Measurements from ENCODE around the gene RFX3.

The RFX3 gene

GRCh38 chr9:3507395-3508077 lies 18.3 kb downstream of the RFX3 start:
- 100% methylated on average over 1 of the region's 6 CpGs for WGBS (ENCODE audit: insufficient coverage)
- Histone ChIP-seq H3K4me3 (ENCODE audit: control insufficient read depth in 1 of 7, extremely low read depth in 1 of 7, insufficient read depth in 4 of 7, low read depth in 2 of 7, low read length in 6 of 7) (peak overlapping the region in 4 of 7 experiments; percentile 37 to 70 (median 50)), H3K36me3 (ENCODE audit: control insufficient read depth in 4 of 4, insufficient read depth in 4 of 4, low read length in 3 of 4) (no peaks in the 10 kb centered on the region), H3K27ac (ENCODE audit: insufficient read depth in 1 of 2, low read depth in 1 of 2, low read length in 2 of 2, poor library complexity in 1 of 2, severe bottlenecking in 2 of 2) (peak overlapping the region; percentile 64 to 88), H3K9me3 (ENCODE audit: control extremely low read depth in 1 of 5, control insufficient read depth in 4 of 5, insufficient read depth in 2 of 5, low read depth in 1 of 5, low read length in 4 of 5) (no peaks in the 10 kb centered on the region), H3K4me1 (ENCODE audit: control extremely low read depth in 1 of 4, control insufficient read depth in 4 of 4, insufficient read depth in 4 of 4, low read length in 3 of 4) (peaks cover 12 to 32% (median 18%) of the 10 kb centered on the region in 4 experiments), H3K27me3 (replicated peaks in 2 of 5; ENCODE audit: control insufficient read depth in 4 of 5, insufficient read depth in 5 of 5, low read length in 4 of 5) (no peaks in the 10 kb centered on the region)
- ChIA-PET POLR2A (interaction anchor here (1.2 to 1.7 kb wide), 2 partner anchors 13 to 19 kb away, joined by 3 to 11 read pairs; partner anchors contain the start of gene RFX3), CTCF (interaction anchor here (1.0 to 2.8 kb wide), 4 partner anchors 9 to 28 kb away, joined by 3 to 13 read pairs (median 9); partner anchors contain the start of gene RFX3)
- DNase-seq = peak; percentile 56 to 78 (median 68)

DNA sequence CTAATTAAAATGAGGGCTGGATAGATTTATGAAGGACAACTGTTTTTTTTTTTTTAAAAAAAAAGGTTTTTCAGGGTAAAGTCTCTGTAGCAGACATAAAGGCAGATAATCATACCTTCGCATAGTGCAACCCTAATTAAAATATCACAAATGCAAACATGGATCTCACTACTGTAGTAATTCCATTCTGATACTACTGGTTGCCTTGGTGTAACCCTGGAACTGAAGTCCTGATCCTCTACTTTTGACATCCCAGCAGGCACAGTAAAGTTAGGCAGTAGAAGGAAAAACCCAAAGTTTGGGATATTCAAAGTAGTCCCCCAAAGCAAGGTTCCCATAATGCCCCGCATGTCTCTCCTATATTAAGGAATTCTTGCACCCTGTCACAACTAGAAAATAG lies 19.6 kb downstream of the RFX3 start:
- peaks cover 8 to 26% (median 14%) of the 10 kb centered on the region in 4 experiments for H3K4me1 ChIP-seq (ENCODE audit: control extremely low read depth in 1 of 4, control insufficient read depth in 4 of 4, insufficient read depth in 4 of 4, low read length in 3 of 4)
- WGBS (ENCODE audit: insufficient coverage) = no CpG with 5 or more reads among the region's 2 CpGs

GRCh38 chr9:3502560-3503398 lies 23.0 kb downstream of the RFX3 start:
- ChIA-PET POLR2A (interaction anchor here (0.6 kb wide), 1 partner anchor 169 kb away, joined by 5 read pairs; no protein-coding TSS in a partner anchor), CTCF (no interaction called here)
- Histone ChIP-seq H3K27ac (ENCODE audit: insufficient read depth in 1 of 2, low read depth in 1 of 2, low read length in 2 of 2, poor library complexity in 1 of 2, severe bottlenecking in 2 of 2) (no peak overlapping the region), H3K4me3 (ENCODE audit: control insufficient read depth in 1 of 7, extremely low read depth in 1 of 7, insufficient read depth in 4 of 7, low read depth in 2 of 7, low read length in 6 of 7) (no peak overlapping the region), H3K27me3 (replicated peaks in 2 of 5; ENCODE audit: control insufficient read depth in 4 of 5, insufficient read depth in 5 of 5, low read length in 4 of 5) (no peaks in the 10 kb centered on the region), H3K36me3 (ENCODE audit: control insufficient read depth in 4 of 4, insufficient read depth in 4 of 4, low read length in 3 of 4) (peaks cover 0 to 4% (median 1%) of the 10 kb centered on the region in 4 experiments), H3K9me3 (ENCODE audit: control extremely low read depth in 1 of 5, control insufficient read depth in 4 of 5, insufficient read depth in 2 of 5, low read depth in 1 of 5, low read length in 4 of 5) (no peaks in the 10 kb centered on the region), H3K4me1 (ENCODE audit: control extremely low read depth in 1 of 4, control insufficient read depth in 4 of 4, insufficient read depth in 4 of 4, low read length in 3 of 4) (peaks cover 0 to 8% (median 7%) of the 10 kb centered on the region in 4 experiments)
- no peak for DNase-seq
- WGBS (ENCODE audit: insufficient coverage) = 100% methylated on average over 1 of the region's 6 CpGs

More for the DNA sequence above, 19.6 kb downstream of the RFX3 start:
- H3K27ac ChIP-seq (ENCODE audit: insufficient read depth in 1 of 2, low read depth in 1 of 2, low read length in 2 of 2, poor library complexity in 1 of 2, severe bottlenecking in 2 of 2) = no peak overlapping the region
- DNase-seq = no peak
- ChIA-PET POLR2A (no interaction called here), CTCF (no interaction called here)
- no peak overlapping the region for H3K4me3 ChIP-seq (ENCODE audit: control insufficient read depth in 1 of 7, extremely low read depth in 1 of 7, insufficient read depth in 4 of 7, low read depth in 2 of 7, low read length in 6 of 7)
- H3K27me3 ChIP-seq (replicated peaks in 2 of 5; ENCODE audit: control insufficient read depth in 4 of 5, insufficient read depth in 5 of 5, low read length in 4 of 5) = no peaks in the 10 kb centered on the region
- no peaks in the 10 kb centered on the region for H3K9me3 ChIP-seq (ENCODE audit: control extremely low read depth in 1 of 5, control insufficient read depth in 4 of 5, insufficient read depth in 2 of 5, low read depth in 1 of 5, low read length in 4 of 5)
- H3K36me3 ChIP-seq (ENCODE audit: control insufficient read depth in 4 of 4, insufficient read depth in 4 of 4, low read length in 3 of 4) = no peaks in the 10 kb centered on the region

GRCh38 chr9:3500044-3500443 lies 25.8 kb downstream of the RFX3 start:
- ChIA-PET CTCF (no interaction called here), POLR2A (interaction anchor here (0.6 kb wide), 1 partner anchor 15 kb away, joined by 3 read pairs; no protein-coding TSS in a partner anchor)
- H3K27me3 ChIP-seq (replicated peaks in 2 of 5; ENCODE audit: control insufficient read depth in 4 of 5, insufficient read depth in 5 of 5, low read length in 4 of 5) = no peaks in the 10 kb centered on the region
- peaks cover 0 to 3% (median 0%) of the 10 kb centered on the region in 4 experiments for H3K4me1 ChIP-seq (ENCODE audit: control extremely low read depth in 1 of 4, control insufficient read depth in 4 of 4, insufficient read depth in 4 of 4, low read length in 3 of 4)
- peaks cover 0 to 5% (median 2%) of the 10 kb centered on the region in 4 experiments for H3K36me3 ChIP-seq (ENCODE audit: control insufficient read depth in 4 of 4, insufficient read depth in 4 of 4, low read length in 3 of 4)
- H3K27ac ChIP-seq (ENCODE audit: insufficient read depth in 1 of 2, low read depth in 1 of 2, low read length in 2 of 2, poor library complexity in 1 of 2, severe bottlenecking in 2 of 2) = no peak overlapping the region
- H3K4me3 ChIP-seq (ENCODE audit: control insufficient read depth in 1 of 7, extremely low read depth in 1 of 7, insufficient read depth in 4 of 7, low read depth in 2 of 7, low read length in 6 of 7) = no peak overlapping the region
- WGBS (ENCODE audit: insufficient coverage) = 92% methylated on average over 1 of the region's 4 CpGs
- H3K9me3 ChIP-seq (ENCODE audit: control extremely low read depth in 1 of 5, control insufficient read depth in 4 of 5, insufficient read depth in 2 of 5, low read depth in 1 of 5, low read length in 4 of 5) = no peaks in the 10 kb centered on the region
- DNase-seq = no peak

GRCh38 chr9:3498691-3499090 lies 27.1 kb downstream of the RFX3 start:
- CTCF ChIA-PET = interaction anchor here (0.9 kb wide), 1 partner anchor 234 kb away, joined by 3 read pairs; no protein-coding TSS in a partner anchor
- Histone ChIP-seq H3K36me3 (ENCODE audit: control insufficient read depth in 4 of 4, insufficient read depth in 4 of 4, low read length in 3 of 4) (peaks cover 0 to 5% (median 2%) of the 10 kb centered on the region in 4 experiments), H3K9me3 (ENCODE audit: control extremely low read depth in 1 of 5, control insufficient read depth in 4 of 5, insufficient read depth in 2 of 5, low read depth in 1 of 5, low read length in 4 of 5) (no peaks in the 10 kb centered on the region), H3K27me3 (replicated peaks in 2 of 5; ENCODE audit: control insufficient read depth in 4 of 5, insufficient read depth in 5 of 5, low read length in 4 of 5) (no peaks in the 10 kb centered on the region), H3K4me3 (ENCODE audit: control insufficient read depth in 1 of 7, extremely low read depth in 1 of 7, insufficient read depth in 4 of 7, low read depth in 2 of 7, low read length in 6 of 7) (no peak overlapping the region), H3K4me1 (ENCODE audit: control extremely low read depth in 1 of 4, control insufficient read depth in 4 of 4, insufficient read depth in 4 of 4, low read length in 3 of 4) (peaks cover 0 to 3% (median 0%) of the 10 kb centered on the region in 4 experiments), H3K27ac (ENCODE audit: insufficient read depth in 1 of 2, low read depth in 1 of 2, low read length in 2 of 2, poor library complexity in 1 of 2, severe bottlenecking in 2 of 2) (no peak overlapping the region)
- 100% methylated on average over 3 of the region's 3 CpGs for WGBS (ENCODE audit: insufficient coverage)
- no peak for DNase-seq
- POLR2A ChIA-PET = no interaction called here

DNA sequence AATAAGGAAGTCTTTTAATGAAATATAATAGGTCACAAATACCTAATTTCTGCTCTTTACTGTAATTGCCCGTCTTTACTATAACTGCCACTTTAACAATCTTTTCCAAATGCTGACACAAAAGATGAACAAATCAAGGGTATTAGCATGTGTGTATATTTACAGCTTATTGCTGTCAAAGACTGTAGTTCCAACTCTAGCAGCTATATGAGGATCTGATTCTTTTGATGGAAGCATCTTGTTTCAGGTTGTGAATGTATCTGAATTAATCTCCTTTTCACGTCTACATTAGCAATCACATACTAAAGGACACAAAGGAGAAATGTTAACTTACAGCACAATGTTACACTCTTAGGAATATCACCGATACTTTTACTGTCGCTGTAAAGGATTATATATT lies 27.9 kb downstream of the RFX3 start:
- no peak for DNase-seq
- CTCF ChIA-PET = interaction anchor here (0.7 to 0.9 kb wide), 2 partner anchors 9 to 235 kb away, joined by 3 read pairs; no protein-coding TSS in a partner anchor
- WGBS (ENCODE audit: insufficient coverage) = no CpG with 5 or more reads among the region's 4 CpGs
- POLR2A ChIA-PET = no interaction called here
- no peak overlapping the region for H3K4me3 ChIP-seq (ENCODE audit: control insufficient read depth in 1 of 7, extremely low read depth in 1 of 7, insufficient read depth in 4 of 7, low read depth in 2 of 7, low read length in 6 of 7)
- H3K9me3 ChIP-seq (ENCODE audit: control extremely low read depth in 1 of 5, control insufficient read depth in 4 of 5, insufficient read depth in 2 of 5, low read depth in 1 of 5, low read length in 4 of 5) = no peaks in the 10 kb centered on the region
- peaks cover 0 to 5% (median 2%) of the 10 kb centered on the region in 4 experiments for H3K36me3 ChIP-seq (ENCODE audit: control insufficient read depth in 4 of 4, insufficient read depth in 4 of 4, low read length in 3 of 4)
- no peak overlapping the region for H3K27ac ChIP-seq (ENCODE audit: insufficient read depth in 1 of 2, low read depth in 1 of 2, low read length in 2 of 2, poor library complexity in 1 of 2, severe bottlenecking in 2 of 2)
- H3K27me3 ChIP-seq (replicated peaks in 2 of 5; ENCODE audit: control insufficient read depth in 4 of 5, insufficient read depth in 5 of 5, low read length in 4 of 5) = no peaks in the 10 kb centered on the region
- H3K4me1 ChIP-seq (ENCODE audit: control extremely low read depth in 1 of 4, control insufficient read depth in 4 of 4, insufficient read depth in 4 of 4, low read length in 3 of 4) = peaks cover 0 to 3% (median 0%) of the 10 kb centered on the region in 4 experiments

All from common myeloid progenitor, CD34-positive (primary cell).